GM10266 (cell line): ENCODE data around the gene UBAP2.

ENCODE experiments used
- DNase-seq: peaks from one replicate; pipeline ENCODE4 v3.0.0; 2012; ENCODE audit errors: extremely low spot score
- CTCF ChIP-seq: IDR thresholded peaks from 2 replicates; pipeline ENCODE4 v1.5.1; 2012; ENCODE audit warnings: mild to moderate bottlenecking, low read depth; ENCODE audit not compliant: control insufficient read depth, insufficient read depth; ENCODE audit errors: missing control alignments

UBAP2 gene

GRCh38 chr9:33924978-33925797 lies 123.5 kb downstream of the UBAP2 start:
- TF ChIP-seq CTCF = peak; percentile 42

GRCh38 chr9:33923998-33924701 lies 124.5 kb downstream of the UBAP2 start:
- DNase-seq = no peak
- no peak for TF ChIP-seq CTCF

More at GRCh38 chr9:33924978-33925797, 123.5 kb downstream of the UBAP2 start:
- DNase-seq = peak; percentile 24

DNA sequence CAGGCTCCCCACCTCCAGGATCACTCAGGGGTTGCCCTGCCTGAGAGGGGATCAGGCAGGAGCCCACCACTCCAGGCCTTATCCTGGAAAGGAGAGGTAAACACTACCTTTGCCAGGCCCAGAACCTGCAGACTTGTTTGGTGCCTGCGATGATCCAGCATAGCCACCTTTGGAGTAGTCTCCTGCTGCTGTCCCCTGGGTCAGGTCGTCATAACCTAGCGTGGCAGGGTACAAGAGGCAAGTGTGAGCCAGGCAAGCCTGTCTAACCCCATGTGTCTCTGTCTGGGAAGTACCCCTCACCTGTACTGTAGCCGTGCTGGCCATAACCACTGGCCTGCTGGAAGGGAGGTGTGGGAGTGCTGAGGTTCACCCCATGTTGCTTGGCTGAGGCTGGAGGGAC lies 125.6 kb downstream of the UBAP2 start:
- TF ChIP-seq CTCF = no peak
- DNase-seq = no peak

DNA sequence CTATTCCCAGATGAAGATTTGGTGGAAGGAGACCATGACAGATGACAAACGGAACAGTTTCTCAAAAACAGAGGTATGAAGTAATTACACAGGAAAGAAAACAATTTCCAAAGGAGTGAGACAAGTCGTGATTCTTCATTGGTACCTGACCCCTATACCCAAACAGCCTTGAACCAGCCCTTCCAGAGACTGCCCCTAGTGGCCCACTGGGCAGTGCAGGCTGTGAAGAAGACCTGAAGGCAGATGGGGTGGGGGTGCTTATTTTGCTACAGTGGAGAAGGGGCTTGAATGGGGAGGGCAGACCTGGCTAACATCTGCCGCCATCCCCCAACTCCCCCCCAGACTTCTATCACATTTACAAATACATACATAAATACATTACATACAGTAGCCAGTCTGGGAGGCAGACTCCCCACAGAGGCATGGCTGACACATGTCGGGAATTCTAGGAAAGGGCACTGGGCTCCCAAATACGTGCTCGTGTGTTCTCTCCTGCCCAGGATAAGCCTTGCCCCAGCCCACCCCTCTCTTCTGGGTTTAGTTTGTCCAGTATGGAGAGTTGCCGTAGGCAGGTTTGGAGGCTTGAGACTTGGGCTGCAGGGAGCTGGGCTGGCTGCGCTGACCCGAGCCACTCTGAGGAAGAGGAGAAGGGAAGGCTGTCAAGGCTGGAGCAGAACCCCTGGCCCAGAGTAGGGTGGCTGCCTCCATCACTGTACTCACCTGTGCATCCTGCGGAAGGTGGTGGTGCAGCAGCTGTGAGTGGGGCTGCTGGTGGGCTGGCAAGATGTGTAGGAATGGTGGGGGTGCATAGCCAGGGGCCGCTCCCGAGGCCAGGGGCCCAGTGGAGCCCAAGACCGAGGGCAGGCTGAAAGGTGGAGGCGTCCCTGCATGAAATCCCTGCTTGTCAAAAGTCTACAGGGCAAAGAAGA lies 126.5 kb downstream of the UBAP2 start:
- peak; percentile 58 for TF ChIP-seq CTCF
- peak; percentile 35 for DNase-seq

GRCh38 chr9:33919276-33919897 lies 129.3 kb downstream of the UBAP2 start:
- TF ChIP-seq CTCF = no peak
- DNase-seq = no peak

DNA sequence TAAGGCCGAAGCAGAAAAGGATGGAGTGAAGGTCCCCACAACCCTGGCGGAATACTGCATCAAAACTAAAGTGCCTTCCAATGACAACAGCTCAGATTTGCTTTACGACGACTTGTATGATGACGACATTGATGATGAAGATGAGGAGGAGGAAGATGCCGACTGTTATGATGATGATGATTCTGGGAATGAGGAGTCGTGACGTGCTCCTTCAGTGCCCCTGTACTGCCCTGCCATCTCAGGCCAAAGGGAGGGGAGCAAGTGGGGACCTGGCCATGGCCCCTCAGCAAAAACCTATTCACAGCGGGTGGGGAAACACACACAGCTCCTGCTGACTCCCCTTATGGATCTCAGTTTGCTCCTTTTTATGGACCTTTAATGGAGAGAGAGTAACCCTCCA lies 131.7 kb downstream of the UBAP2 start:
- no peak for DNase-seq
- no peak for TF ChIP-seq CTCF
